HL-60 (cell line): ENCODE results near the gene FOCAD.

Experiments
- DNase-seq, 2 experiments: peaks; one replicate each; pipeline ENCODE4 v3.0.0-alpha.2; 2010 to 2020; ENCODE audit warnings: low read depth in 1 of 2, low spot score in 1 of 2
- H3K27ac ChIP-seq: fragments of 250-450 bp; sonication (Bioruptor Pico); replicated peaks from 2 replicates; pipeline ENCODE4 v1.5.1; 2020; ENCODE audit warnings: mild to moderate bottlenecking, moderate library complexity
- H3K27me3 ChIP-seq: fragments of 250-450 bp; sonication (Bioruptor Pico); 2 replicates; pipeline ENCODE4 v1.5.1; 2021; ENCODE audit warnings: mild to moderate bottlenecking, moderate library complexity; ENCODE audit not compliant: insufficient read depth, poor library complexity, severe bottlenecking
- H3K4me3 ChIP-seq: replicated peaks from 2 replicates; pipeline ENCODE4 v1.5.1; 2011; ENCODE audit warnings: mild to moderate bottlenecking, control low read depth, low read length; ENCODE audit not compliant: insufficient read depth
- CTCF ChIP-seq: IDR thresholded peaks from one replicate; pipeline ENCODE4 v1.5.1; 2011; ENCODE audit warnings: low read length, control low read depth, inconsistent platforms; ENCODE audit not compliant: insufficient read depth
- GABPA ChIP-seq: IDR thresholded peaks from 2 replicates; pipeline ENCODE4 v1.6.1; 2012; ENCODE audit warnings: low read depth
- POLR2AphosphoS5 ChIP-seq: IDR thresholded peaks from 2 replicates; pipeline ENCODE4 v1.6.1; 2012; ENCODE audit warnings: low read depth
- REST ChIP-seq: IDR thresholded peaks from 2 replicates; pipeline ENCODE4 v1.6.1; 2012; ENCODE audit warnings: low read depth; ENCODE audit not compliant: insufficient replicate concordance
- SPI1 ChIP-seq: IDR thresholded peaks from 2 replicates; pipeline ENCODE4 v1.6.1; 2012; ENCODE audit warnings: low read depth, mild to moderate bottlenecking, borderline replicate concordance

Gene FOCAD

GRCh38 chr9:20786807-20787206, 102.7 kb downstream of the FOCAD start:
- Histone ChIP-seq H3K4me3 (no peak overlapping the region), H3K27me3 (no peaks in the 10 kb centered on the region), H3K27ac (no peak overlapping the region)
- TF ChIP-seq POLR2AphosphoS5, result no peak
- TF ChIP-seq SPI1, result no peak
- TF ChIP-seq CTCF, result no peak
- DNase-seq, result no peak

- no peak for TF ChIP-seq POLR2AphosphoS5
- TF ChIP-seq SPI1, result no peak
- TF ChIP-seq CTCF, result no peak
- H3K4me3 ChIP-seq, result no peak overlapping the region
- H3K27me3 ChIP-seq, result no peaks in the 10 kb centered on the region
- H3K27ac ChIP-seq, result no peak overlapping the region
- DNase-seq, result no peak
Measured at GRCh38 chr9:20788526-20789451, 104.7 kb downstream of the FOCAD start.

GRCh38 chr9:20790721-20791120, 106.7 kb downstream of the FOCAD start:
- H3K27me3 ChIP-seq, result no peaks in the 10 kb centered on the region
- no peak overlapping the region for H3K4me3 ChIP-seq
- TF ChIP-seq GABPA (no peak), SPI1 (no peak)
- no peak for DNase-seq
- H3K27ac ChIP-seq, result no peak overlapping the region

- Histone ChIP-seq H3K27me3 (no peaks in the 10 kb centered on the region), H3K27ac (no peak overlapping the region), H3K4me3 (no peak overlapping the region)
- no peak for DNase-seq
- TF ChIP-seq REST, result no peak
- no peak for TF ChIP-seq CTCF
- no peak for TF ChIP-seq POLR2AphosphoS5
- no peak for TF ChIP-seq SPI1
- TF ChIP-seq GABPA, result no peak
Measured at GRCh38 chr9:20791682-20792081, 107.6 kb downstream of the FOCAD start.
